Islet of Langerhans (tissue), 1 donor: ENCODE measurements around the gene ELL2.
"Not testable (repeated sequence)": the region's sequence is repeated elsewhere in the genome, so short reads cannot be mapped to it uniquely, and the experiment has no call there.

ENCODE experiments used
- FAIRE-seq: peaks from one replicate; lab custom pipeline; 2011; peaks lifted over from hg19 to GRCh38; lab: Jason Lieb, UNC

Gene ELL2

DNA sequence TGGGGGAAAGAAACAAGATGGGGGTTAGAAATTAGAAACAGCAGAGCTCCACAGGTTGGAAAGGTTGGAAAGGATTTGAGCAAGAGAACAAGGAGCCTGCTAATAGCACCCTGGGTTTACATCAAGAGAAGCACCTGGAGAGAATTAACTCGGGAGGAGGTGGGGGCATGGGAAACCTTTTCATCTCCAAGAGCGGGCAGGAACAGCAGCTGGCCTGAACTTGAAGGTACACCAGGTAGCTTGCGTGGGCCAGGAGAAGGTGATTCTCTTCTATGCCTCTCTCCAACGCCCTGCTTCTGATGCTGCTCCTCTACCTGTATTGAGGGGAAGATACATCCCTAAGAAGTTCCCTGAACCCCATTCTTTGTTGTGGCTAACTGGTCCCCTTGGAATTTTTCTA is 102.0 kb downstream of the ELL2 start:
- no peak for FAIRE-seq

DNA sequence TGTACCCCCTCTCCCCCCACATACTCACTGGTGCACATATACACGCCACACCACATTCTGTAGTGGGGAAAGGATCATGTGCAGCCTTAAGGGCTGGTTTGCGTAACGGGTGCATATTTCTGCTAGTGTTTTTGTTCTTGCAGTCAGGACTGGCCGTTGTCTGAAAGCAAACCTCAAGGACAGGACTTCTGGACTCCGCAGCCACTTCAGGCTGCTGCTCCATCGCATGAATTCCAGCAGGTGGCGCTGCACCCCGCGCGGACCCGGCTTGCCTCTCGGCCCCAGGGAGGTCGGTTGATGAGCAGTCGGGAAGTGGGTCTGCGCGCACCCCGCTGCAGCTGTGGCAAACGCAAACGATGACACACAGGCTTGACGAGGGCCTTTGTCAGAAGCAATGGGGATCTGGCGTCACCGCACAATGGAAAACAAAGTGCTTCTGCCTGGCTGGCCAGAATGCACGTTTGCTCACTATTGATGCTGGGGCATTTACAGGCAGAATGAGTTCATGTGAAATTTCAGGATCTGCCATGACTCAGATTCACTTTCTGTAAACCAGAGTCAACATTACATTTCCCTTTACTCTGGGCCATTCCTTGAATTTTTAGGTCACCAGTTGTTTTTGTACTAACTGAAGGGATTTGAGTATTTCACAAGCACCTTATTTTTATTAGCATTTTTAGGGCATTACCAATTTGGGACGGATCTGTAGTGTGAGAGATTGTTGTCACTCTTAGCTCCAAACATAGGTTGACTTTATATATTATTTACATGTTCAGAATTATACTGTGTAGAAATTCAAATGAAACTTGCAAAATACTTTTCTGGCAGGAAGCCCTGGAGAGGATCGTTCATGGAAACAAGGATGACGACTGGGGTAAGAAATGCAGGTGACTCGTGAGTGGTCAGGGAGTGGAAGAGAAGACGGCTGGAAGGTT is 102.7 kb downstream of the ELL2 start:
- peak; percentile 85 for FAIRE-seq

DNA sequence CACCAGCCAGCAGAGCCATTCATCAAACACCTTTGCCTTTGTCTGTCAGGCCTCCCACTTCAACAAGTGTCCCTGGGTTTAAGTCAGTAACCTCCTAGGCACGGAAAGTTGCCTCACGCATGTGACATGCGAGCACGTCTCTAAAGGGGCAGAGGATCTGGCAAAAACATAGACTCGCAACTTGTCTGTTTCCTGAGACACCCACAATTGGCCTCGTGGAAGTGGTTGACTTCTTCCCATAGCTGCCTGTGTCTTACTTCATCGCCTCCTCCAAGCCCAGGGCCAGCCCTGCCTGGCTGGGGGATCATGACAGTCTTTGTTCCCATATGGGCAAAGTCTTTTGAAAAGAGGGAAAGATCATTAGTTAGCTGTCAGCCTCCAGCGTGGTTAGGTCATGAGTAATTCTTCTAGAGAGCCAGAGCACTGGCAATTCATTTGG is 103.6 kb downstream of the ELL2 start:
- FAIRE-seq, result no peak

DNA sequence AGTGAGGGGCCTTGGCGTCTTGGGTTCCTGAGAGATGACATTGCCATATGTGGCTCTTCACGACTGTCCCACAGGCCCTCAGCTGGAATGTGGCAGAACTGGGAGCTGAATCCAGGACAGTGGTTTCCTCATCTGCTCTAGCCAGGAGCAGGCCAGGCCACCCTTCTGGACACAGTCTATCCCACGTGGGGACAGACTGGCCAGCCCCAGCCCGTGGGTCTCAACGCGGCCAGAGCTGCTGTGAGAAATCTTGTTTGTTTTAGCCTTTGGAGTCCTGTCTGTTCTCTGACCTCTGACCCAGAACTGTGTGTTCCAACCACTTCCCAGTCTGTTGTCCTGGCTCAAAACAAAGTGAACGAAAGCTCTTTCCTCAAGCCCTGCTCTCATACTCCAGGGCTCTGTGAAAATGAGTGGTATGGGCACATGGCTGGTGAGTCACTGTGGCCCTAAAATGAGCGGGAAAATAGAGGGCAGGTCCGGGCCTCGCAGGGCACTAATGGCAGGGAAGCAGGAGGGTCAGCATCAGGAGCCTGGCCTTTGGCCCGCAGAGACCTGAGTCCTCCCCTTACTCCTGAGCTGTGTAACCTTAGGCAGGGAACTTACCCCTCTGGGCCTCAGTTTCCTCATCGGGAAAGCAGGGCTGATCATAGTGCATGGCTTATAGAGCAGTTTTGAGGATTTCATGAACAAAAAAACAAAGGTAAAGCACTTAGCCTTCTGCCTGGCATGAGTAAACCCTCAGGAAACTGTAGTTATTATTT is 104.3 kb downstream of the ELL2 start:
- no peak for FAIRE-seq

DNA sequence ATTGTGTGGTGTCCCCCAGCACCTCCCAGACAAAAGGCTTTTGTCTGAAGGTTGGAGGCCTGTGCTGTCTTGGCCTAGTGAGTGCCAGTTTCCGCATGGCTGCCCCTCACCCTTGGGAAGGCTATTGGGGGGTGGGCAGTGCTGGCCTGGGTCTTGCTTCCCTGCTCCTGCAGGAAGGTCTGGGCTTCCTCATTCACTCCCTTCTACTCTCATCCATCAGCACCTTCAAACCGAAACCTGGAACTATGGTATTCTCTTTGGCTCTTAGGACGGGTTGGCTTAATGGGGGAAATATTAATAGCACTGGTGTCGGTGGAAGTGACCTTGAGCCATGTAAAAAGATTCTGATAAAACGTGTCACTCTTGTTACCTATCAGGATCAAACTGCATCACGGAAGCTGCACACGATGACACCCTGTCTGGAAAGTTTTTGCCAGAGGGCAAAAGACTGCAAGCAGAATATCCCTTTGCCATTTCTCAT is 105.1 kb downstream of the ELL2 start:
- no peak for FAIRE-seq

DNA sequence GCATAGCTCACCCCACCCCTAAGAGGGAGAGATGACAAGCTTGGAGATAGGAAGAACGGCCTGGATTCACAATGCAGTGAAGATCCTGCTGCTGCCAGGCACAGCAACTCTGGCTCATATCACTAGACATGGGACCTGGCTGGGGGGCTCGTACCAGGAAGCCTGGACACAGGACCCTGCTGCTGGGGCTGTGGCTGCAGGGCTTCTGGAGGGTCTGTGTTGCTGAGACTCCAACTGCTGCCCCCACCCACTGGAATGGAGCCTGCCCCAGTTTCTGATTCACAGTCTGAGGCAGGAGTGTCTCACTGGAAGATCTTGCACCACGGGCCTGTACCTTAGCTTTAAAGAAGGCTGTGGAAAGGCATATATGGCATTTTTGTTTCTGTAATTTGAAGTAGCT is 108.2 kb downstream of the ELL2 start:
- FAIRE-seq, result no peak

DNA sequence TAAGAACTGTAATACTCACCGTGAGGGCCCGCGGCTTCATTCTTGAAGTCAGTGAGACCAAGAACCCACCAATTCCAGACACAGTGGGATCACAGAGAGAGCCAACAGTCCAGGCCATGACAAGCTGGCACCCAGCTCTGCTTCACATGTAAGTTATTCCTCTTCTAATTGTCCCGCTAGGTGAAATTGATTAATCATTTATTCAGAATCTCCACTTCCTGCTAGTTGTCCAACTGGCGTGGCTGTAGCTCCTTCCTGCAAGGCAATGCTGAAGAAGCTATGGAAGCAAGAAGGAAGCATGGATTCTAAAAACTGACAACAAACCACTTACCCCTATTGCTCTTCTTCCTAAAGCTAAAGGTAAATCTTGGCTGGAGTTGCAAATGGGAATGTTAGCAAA is 109.1 kb downstream of the ELL2 start:
- FAIRE-seq, result no peak

DNA sequence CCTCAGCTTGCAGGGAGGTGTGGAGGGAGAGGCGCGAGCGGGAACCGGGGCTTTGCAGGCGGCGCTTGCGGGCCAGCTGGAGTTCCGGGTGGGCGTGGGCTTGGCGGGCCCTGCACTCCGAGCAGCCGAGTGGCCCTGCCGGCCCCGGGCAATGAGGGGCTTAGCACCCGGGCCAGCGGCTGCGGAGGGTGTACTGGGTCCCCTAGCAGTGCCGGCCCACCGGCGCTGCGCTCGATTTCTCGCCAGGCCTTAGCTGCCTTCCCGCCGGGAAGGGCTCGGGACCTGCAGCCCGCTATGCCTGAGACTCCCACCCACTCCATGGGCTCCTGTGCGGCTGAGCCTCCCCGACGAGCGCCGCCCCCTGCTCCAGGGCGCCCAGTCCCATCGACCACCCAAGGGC is 110.5 kb downstream of the ELL2 start:
- FAIRE-seq, result not testable (repeated sequence)

DNA sequence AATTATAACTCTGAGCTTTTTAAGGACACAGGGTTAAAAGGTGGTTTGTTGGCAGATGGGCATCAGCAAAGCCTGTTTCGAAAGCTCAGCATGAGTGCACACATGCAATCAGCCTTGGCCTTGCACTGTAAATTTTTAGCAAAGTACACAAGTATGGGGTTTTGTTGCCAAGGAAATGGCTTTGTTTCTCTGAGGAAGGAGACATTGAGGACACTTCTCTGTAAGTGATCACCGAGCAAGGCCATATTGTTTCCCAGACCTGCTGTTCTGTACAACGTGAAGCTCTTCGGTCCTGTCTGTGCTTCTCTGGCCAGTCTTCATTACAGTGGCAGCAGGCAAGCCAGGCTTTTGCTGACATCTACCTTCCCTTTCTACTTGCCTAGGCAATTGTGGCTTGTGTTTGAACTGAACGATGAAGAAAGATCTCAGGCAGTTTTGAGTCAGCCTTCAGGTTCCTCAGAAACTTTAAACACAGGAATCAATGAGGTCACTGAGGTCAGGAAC is 111.2 kb downstream of the ELL2 start:
- peak; percentile 61 for FAIRE-seq

DNA sequence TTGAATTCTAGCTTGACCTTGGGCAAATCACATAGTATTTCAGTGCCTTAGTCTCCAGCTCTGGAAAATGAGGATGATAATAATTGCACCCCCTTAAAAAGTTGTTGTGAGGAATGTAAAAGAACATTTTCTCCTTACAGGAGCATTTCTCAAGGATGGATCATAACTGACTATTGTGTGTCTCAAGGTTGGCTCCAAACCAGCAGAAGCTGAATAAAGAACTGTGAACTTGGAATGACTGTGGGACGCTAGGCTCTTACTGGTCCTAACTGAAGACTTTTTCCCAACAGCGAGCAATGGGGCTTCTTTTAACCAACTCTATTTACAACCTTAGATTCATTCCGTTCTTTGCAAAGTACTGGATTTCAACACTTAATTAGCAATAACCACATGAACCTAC is 113.0 kb downstream of the ELL2 start:
- FAIRE-seq, result no peak

DNA sequence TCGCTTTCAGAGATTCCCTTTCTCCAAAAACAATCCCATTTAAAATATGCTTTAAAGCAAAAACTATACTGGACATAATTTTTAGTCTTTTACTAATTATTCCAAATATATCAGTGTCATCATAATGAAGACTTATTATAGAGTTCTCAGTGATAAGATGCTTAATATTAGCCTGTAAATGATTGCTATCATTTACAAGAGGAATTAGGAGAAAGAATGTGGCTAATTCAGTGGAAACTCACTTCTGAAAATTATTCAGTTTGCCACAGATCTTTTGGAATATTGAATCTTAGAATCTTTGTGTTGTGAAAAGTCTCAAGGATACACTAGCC is 114.4 kb downstream of the ELL2 start:
- FAIRE-seq, result peak; percentile 27

DNA sequence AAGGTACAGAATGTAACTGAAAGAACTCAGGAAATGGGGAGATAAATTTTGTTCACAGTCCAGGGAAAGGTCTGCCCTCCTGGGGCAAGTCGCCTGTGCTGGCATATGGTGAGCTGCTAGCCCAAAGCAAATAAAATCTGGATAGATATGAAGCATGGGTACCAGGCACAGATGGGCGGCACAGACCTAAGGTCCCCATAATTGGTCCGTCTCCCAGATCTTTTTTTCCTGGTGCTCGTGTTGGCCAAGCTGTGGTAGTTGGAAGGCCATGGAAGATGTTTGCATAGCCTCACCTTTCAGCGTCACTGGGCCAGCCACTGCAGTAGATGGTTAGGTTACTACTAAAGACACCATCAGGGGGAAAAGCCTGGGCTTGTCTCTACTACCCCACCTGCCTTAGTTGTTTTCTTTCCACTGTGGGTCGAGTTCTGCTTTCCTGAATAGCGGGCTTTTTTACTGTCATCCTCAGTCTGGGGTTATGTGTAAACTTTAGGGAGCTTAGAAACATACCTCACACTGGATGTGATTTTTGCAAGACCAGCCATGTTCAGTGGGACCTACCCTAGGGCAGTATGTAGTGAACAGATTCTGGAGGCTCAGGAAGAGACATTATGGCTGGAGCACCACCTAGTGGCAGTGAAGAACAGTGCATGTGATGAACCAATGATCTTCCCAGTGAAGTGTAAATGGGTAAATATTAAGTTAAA is 114.9 kb downstream of the ELL2 start:
- peak; percentile 53 for FAIRE-seq

DNA sequence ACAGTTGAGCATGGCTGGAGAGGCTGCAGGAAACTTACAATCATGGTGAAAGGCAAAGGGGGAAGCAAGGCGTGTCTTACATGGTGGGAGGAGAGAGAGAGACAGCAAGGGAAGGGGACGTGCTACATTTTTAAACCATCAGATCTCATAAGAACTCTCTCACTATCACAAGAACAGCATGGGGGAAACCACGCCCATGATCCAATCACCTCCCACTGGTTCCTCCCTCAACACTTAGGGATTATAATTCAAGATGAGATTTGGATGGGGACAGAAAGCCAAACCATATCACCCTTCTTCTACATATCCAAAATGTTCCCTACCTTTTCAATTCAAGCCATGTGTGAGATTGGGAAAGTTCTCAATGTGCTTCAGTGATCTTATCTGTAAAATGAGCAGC is 116.3 kb downstream of the ELL2 start:
- no peak for FAIRE-seq

DNA sequence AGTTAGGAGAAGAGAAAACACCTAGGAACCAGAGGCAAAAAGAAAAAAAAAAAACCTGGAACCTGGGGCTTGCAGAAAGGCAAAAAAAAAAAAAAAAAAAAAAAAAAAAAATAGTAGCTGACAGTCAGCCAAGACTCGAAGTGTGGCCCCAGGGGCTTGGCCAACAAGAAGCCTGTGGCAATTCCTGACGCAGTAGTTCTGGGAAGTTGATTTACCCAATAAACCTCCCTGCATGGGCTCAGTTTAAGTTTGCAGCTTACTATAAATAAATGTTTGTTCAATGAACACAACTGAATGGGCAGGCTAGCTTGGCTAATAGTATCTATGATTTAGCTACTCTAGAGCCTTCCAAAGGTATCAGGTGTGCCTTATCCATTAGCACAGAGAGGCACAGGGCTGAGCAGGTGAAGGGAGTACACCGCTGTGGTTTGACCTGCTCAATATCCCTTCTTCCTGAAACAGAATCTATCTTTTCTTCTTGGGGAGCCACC is 117.9 kb downstream of the ELL2 start:
- FAIRE-seq, result no peak

DNA sequence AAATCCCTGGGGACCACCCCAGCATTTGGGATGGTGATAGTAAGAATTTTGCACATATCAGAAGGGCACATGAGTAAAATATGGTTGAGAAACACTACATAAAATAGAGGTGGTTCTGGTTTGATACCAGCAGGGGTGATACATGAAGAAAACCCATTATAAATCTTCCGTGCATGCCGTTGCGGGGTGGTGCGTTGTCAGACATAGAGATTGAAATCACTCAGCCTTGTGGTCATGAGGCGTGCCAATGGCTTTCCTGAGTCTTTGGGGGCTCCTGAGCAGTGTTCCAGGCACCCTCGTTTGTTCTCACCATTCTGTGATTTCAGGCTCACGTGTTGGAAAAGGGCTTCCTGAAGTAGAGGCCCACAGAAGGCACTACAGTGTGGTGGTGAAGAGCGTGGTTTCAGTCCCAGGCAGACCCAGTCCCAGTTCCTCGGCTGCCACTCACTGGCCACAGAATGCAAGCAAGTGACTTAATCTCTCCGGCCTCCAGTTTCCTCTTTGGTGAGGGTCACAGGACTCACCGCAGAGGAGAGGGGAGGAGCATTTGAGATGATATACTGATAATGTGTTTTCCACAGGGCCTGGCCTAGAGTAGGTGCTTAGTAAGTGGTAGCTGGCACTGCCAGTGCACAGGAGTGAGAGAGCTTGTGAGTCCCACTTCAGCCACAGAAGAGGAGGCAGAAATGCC is 118.7 kb downstream of the ELL2 start:
- no peak for FAIRE-seq

DNA sequence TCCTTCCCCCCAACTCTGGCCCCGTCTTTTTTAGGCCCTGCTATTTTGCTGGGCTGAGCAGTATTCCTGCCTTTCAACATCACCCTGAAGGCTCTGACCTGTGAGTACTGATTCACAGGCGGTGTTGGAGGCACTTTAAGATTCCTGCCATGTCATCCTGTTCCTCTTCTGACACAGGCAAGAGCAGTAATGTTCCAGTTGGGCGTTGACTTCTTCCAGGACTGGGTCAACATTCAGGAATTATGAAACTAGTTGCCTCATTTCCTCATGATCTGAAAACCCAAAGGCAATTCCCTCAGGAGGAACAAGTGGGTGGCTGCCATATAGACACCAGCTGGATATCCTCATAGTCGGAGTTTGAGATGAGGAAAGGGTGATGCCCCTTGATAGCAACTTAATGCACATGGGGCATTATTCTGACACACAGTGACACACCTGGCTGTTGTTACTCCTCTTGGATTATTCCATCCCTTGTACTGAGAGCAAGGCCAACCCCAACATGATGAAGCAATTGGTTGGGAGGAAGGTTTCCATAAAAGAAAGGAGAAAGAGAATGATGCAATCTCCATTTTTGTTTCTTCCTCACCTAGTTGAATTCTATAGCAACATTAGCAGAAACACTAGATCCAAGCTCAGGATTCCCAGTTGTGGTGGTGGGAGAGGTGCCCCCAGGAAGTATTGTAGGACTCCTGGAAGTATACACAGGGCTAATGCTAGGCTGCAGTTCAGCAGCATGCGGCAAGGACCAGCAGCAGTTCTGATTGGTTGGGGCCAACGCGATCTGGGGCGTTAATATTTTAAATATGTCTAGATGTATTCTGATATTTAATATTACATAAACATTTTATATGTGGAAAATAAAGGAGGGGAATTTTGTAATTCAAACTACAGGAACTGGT is 119.5 kb downstream of the ELL2 start:
- FAIRE-seq, result no peak

DNA sequence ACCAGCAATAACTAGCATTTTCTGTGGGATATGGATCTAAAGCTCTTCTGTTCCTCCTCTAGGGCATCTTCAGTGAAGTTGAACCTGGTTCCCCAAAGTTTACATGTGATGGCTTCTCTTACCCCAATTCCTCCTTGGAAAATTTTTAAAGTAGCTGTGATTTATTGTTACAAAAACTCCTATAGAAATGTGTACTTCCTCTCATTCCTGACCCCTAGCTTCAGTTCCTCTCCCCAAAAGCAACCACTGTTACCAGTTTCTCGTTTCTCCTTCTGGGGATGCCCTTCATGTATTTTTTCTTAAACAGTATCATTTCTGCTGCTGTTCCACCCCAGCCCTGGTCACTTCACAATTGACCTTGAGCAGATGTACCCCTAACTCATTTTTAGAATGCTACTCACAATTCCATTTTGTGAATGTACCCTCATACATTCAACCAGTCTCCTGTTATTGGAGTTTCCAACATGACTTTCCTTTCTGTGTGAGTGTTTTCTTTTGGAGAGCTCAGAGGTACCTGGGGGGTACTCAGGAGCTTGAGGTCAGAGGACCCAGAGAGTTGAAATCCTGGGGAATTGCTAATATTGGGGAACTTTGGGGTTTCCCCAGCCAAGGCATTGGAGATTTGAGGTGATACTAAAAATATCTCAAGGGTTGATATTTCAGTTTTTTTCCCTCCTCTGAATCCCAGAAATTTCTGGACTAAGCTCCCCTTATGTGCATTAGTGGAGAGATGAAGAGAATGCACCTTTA is 120.5 kb downstream of the ELL2 start:
- FAIRE-seq, result no peak

DNA sequence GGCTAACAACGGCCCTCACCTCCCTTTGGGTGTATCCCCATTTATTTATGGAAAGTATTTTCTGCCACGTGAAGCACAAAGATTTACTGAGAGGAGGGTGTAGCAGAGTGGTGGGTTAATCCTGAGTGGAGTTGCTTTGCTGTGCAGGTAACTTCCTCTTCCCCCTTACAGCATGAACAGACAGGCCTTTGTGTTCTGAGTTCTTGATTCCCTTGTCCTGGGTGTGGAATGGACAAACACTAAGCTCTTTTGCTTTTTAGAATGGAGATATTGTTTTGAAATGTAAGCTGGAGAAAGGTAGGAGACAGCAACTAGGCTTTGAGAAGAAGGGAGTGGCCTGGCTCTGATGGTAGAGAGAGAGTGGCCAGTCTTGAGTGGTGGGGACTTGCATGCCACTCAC is 122.0 kb downstream of the ELL2 start:
- no peak for FAIRE-seq

DNA sequence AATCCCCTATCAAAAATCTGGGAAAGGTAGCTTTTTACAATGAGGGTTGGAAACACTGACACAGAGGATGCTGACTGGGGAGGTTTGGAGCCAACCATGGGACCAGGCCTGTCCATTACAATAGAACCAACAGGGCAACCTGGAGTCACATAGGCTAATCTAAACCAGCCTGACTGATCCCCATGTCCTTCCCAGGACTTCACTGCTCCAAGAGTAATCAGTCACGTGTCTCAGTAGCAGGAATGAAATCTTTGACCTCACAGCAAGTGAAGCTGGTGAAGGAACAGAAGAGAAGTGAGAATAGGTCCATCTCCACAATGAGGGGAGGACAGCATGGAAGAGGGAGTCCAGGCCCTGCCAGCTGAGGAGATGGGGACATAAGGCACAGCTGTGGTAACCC is 123.1 kb downstream of the ELL2 start:
- FAIRE-seq, result no peak

DNA sequence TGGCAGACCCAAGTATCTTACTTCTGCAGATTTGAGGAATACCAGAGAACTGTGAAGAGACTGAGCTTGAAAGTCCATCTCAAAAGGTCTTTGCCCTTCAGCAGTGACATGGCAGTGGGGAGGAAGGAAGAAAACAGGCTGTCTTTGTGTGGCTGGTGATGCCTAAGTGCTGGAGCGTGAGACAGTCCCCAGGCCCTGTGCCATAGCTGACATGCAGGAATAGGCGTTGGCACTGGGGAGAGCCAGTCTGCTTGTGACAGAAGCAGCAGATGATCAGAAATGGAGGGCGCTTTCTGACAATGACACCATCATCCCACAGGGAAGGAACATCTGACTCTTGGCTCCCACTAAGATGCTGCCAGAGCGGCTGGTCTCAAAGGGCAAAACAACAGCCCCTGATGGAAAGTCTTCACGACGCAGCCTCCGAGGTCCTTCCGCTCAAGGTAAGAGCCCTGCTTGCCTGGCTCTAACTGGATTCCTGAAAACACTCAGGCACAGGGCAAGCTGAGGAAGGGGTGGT is 123.6 kb downstream of the ELL2 start:
- no peak for FAIRE-seq
